ENCODE data around the gene GADD45A.

- TF ChIP-seq CTCF (conservative IDR thresholded peaks at IDR 0.05; ENCODE audit: low read length) (0 out of 2 replicates have a peak, but pooled peaks have one; percentile 9), EZH2phosphoT487 (IDR thresholded peaks at IDR 0.05; ENCODE audit: borderline replicate concordance) (no peak)
Observed at GRCh38 chr1:67686267-67687197, 1.5 kb downstream of the GADD45A start.
